Activated CD4-positive, alpha-beta T cell treated with anti-CD3 and anti-CD28 coated beads for 36 hours (primary cell): ENCODE data around the gene TUBB1. TPM values are rescaled to one million over a fixed set of nuclear protein-coding genes. Genes with fewer than 3 reads are reported as not detected.
"Not testable (repeated sequence)": the region's sequence is repeated elsewhere in the genome, so short reads cannot be mapped to it uniquely, and the experiment has no call there.

Experiments used
- ATAC-seq: fragments of 200-7000 bp; cut with Tn5 transposase; one replicate; pipeline ENCODE4 v1.10.0; 2021; ENCODE audit warnings: mild to moderate bottlenecking, moderate library complexity
- CTCF ChIA-PET: fragments of 350-600 bp; sonication (Branson Sonifier 250); formaldehyde crosslinking; loops from one replicate; lab custom pipeline; 2021; ENCODE audit warnings: antibody characterized with exemption; lab: Charles Lee
- POLR2A ChIA-PET: fragments of 350-600 bp; sonication (Branson Sonifier 250); formaldehyde crosslinking; loops from one replicate; lab custom pipeline; 2021; ENCODE audit warnings: antibody characterized with exemption, inconsistent platforms; lab: Charles Lee
- DNase-seq: peaks from one replicate; pipeline ENCODE4 v3.0.0-alpha.2; 2020
- H3K27ac Mint-ChIP-seq: one replicate; pipeline ENCODE4 v1.8.0; 2021; ENCODE audit warnings: mixed read lengths
- H3K27me3 Mint-ChIP-seq: one replicate; pipeline ENCODE4 v1.8.0; 2021; ENCODE audit warnings: mixed read lengths
- H3K36me3 Mint-ChIP-seq: one replicate; pipeline ENCODE4 v1.8.0; 2021; ENCODE audit warnings: low read depth, mixed read lengths
- H3K4me1 Mint-ChIP-seq: one replicate; pipeline ENCODE4 v1.8.0; 2021; ENCODE audit warnings: mixed read lengths
- H3K4me3 Mint-ChIP-seq: one replicate; pipeline ENCODE4 v1.8.0; 2021; ENCODE audit warnings: mild to moderate bottlenecking, moderate library complexity, mixed read lengths
- H3K9me3 Mint-ChIP-seq: one replicate; pipeline ENCODE4 v1.8.0; 2021; ENCODE audit warnings: low read depth, mixed read lengths
- intact Hi-C, 2 experiments: fragments of 100-400 bp; cut with DNase I in 1 of 2; cut with micrococcal nuclease in 1 of 2; formaldehyde crosslinking; loops; one replicate each; pipeline versions ENCODE4 v1.14.2 to v1.15.1; 2022 to 2024; cut with DNase I, micrococcal nuclease
- total RNA-seq, 2 experiments: library from RNA; stranded (reverse); gene quantifications; one replicate each; pipeline ENCODE4 v1.2.3, GENCODE V29; 2021

TUBB1 gene
- total RNA-seq, 2 experiments from 2014 or later, result not detected

- POLR2A ChIA-PET, result no interaction called here
- intact Hi-C loops, result no loop called here
- CTCF ChIA-PET, result no interaction called here
- DNase-seq (no peak), ATAC-seq (peak; percentile 6)
- H3K27me3 Mint-ChIP-seq, result no peaks in the 10 kb centered on the region
- peaks cover 33% of the 10 kb centered on the region for H3K4me1 Mint-ChIP-seq
- H3K27ac Mint-ChIP-seq, result peak overlapping the region; percentile 69
- H3K36me3 Mint-ChIP-seq, result peaks cover 12% of the 10 kb centered on the region
- peak overlapping the region; percentile 69 for H3K4me3 Mint-ChIP-seq
- no peaks in the 10 kb centered on the region for H3K9me3 Mint-ChIP-seq
These were observed 12.9 kb upstream of the TUBB1 start for GRCh38 chr20:59006167-59006863.

DNA sequence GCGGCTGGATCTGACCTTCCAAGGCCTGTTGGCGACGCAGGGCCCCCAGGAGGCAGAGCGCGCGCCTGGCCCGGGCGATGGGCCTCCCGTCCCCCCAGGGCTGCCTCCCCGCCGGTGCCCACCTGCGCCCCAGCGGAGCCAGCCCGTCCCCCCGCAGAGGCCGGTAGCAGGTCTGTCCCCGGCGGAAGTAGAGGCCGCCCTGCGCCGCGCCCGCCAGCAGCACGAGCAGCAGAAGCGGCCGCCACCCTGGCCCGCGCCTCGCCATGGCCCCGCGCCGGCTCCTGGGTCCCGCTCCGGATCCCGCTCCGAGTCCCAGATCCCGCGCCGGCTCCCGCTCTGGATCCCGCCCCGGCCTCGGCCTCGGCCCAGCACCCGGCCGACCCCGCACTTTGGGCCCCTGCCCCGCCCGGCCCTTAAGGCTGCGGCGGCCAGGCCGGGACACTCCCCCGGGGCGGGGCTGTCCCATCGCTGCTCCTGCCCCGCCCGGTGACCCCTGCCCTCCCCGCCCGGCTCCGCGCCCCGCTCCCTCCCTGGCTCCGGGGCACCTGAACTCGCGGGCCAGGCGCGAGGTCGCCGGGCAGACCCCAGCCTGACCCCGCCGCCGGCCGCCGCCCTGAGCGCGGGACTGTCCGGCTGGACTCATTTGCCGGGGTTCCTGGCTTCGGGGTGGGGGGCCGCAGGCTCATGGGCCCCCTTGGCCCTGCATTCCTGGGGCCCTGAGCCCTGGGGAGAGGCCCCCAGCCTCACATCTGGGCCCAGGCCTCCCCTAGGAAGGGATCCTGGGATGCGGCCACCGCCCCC is 12.2 kb upstream of the TUBB1 start, which contains the start of gene CTSZ:
CTSZ (minus strand) TSS at position 391 of the 801 bp plus-strand sequence; CDS start at position 265, 126 bp downstream.
- Mint-ChIP-seq H3K4me3 (peak within 1 kb of the TSS; percentile 69), H3K27me3 (no peaks in the 10 kb centered on the region), H3K27ac (peak within 1 kb of the TSS; percentile 69), H3K9me3 (no peaks in the 10 kb centered on the region), H3K36me3 (peaks cover 7% of the 10 kb centered on the region), H3K4me1 (peaks cover 34% of the 10 kb centered on the region)
- intact Hi-C loops, result loop anchor here in 1 of 2 experiments (1.0 kb wide), 2 partner anchors 25 to 26 kb away; partner anchors contain the start of genes ATP5F1E and NELFCD
- ATAC-seq (peak; percentile 68), DNase-seq (peak; percentile 70)
- ChIA-PET CTCF (no interaction called here), POLR2A (no interaction called here)

DNA sequence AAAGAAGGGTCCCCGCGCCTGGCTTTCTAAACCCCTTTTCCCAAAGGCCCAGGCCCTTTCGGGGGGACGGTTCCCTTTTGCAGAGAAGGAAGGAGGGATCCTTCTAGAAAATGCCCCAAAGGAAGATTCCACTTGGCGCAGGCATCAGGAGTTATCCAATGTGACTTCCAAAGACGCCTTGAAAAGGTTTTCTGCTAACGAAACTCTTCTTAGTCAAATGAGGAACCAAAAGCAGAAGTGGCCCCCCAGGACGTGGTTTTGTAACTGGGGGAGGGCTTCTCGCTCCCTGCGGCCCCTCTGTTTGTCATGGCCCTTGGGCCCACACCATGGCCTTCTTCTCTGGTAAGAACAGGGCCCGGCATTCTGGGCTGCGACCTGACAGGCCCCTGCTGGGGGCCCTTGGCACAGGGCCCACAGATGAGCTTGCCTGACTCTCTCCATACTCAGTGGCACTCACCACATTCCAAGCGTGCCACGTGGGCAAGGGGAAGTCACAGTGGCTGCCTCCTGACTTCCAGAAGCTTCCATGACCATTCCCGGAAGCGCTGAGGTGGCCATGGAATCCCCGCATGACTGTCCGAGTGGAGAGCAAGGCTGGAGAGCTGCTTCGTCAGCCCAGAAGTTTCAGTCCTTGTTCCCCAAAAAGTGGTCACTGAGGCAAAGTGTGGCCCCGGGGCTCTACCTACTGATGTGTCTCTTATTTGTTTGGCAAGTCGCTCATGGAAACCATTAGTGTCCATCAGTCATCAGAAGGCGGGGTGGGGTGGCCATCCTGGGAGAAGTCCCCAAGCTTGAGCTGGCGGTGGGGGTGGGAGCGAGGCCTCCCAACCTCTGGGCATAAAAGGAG is 11.3 kb upstream of the TUBB1 start:
- DNase-seq, result no peak
- H3K27ac Mint-ChIP-seq, result no peak overlapping the region
- POLR2A ChIA-PET, result interaction anchor here (1.2 to 2.0 kb wide), 2 partner anchors 13 to 24 kb away, joined by 3 to 7 read pairs; partner anchors contain the start of gene ATP5F1E

GRCh38 chr20:59008715-59009336 is 10.4 kb upstream of the TUBB1 start:
- DNase-seq (no peak), ATAC-seq (no peak)
- POLR2A ChIA-PET, result interaction anchor here (0.6 to 2.0 kb wide), 3 partner anchors 14 to 30 kb away, joined by 3 to 7 read pairs (median 5); partner anchors contain the start of gene ATP5F1E
- H3K4me1 Mint-ChIP-seq, result peaks cover 36% of the 10 kb centered on the region
- no peak overlapping the region for H3K27ac Mint-ChIP-seq
- peaks cover 6% of the 10 kb centered on the region for H3K36me3 Mint-ChIP-seq
- intact Hi-C loops, result no loop called here
- no peaks in the 10 kb centered on the region for H3K27me3 Mint-ChIP-seq
- no peaks in the 10 kb centered on the region for H3K9me3 Mint-ChIP-seq
- CTCF ChIA-PET, result interaction anchor here (0.6 to 1.4 kb wide), 3 partner anchors 25 to 377 kb away, joined by 3 read pairs; no protein-coding TSS in a partner anchor
- H3K4me3 Mint-ChIP-seq, result no peak overlapping the region

More for the DNA sequence above, 11.3 kb upstream of the TUBB1 start:
- intact Hi-C loops, result loop anchor here in 1 of 2 experiments (1.0 kb wide), 2 partner anchors 24 to 27 kb away; partner anchors contain the start of genes ATP5F1E and NELFCD
- Mint-ChIP-seq H3K36me3 (peaks cover 7% of the 10 kb centered on the region), H3K9me3 (no peaks in the 10 kb centered on the region), H3K4me1 (peaks cover 34% of the 10 kb centered on the region), H3K4me3 (peak overlapping the region; percentile 58), H3K27me3 (no peaks in the 10 kb centered on the region)
- ATAC-seq, result no peak
- CTCF ChIA-PET, result interaction anchor here (1.4 kb wide), 1 partner anchor 214 kb away, joined by 3 read pairs; no protein-coding TSS in a partner anchor

- POLR2A ChIA-PET, result interaction anchor here (0.6 kb wide), 1 partner anchor 350 kb away, joined by 4 read pairs; no protein-coding TSS in a partner anchor
- ATAC-seq (no peak), DNase-seq (no peak)
- CTCF ChIA-PET, result no interaction called here
- Mint-ChIP-seq H3K4me1 (peaks cover 30% of the 10 kb centered on the region), H3K36me3 (no peaks in the 10 kb centered on the region), H3K27ac (no peak overlapping the region), H3K4me3 (no peak overlapping the region), H3K9me3 (no peaks in the 10 kb centered on the region), H3K27me3 (no peaks in the 10 kb centered on the region)
- intact Hi-C loops, result no loop called here
These were observed 8.8 kb upstream of the TUBB1 start for GRCh38 chr20:59010321-59010994.

GRCh38 chr20:59010995-59011873 is 8.0 kb upstream of the TUBB1 start:
- no peak for ATAC-seq
- DNase-seq, result peak; percentile 16

GRCh38 chr20:59011874-59012157 is 7.4 kb upstream of the TUBB1 start:
- H3K27me3 Mint-ChIP-seq, POLR2A ChIA-PET, H3K9me3 Mint-ChIP-seq, H3K27ac Mint-ChIP-seq, DNase-seq, H3K36me3 Mint-ChIP-seq, ATAC-seq, intact Hi-C loops, H3K4me3 Mint-ChIP-seq: not testable (repeated sequence)
- peaks cover 30% of the 10 kb centered on the region for H3K4me1 Mint-ChIP-seq
- CTCF ChIA-PET, result interaction anchor here (0.7 kb wide), 1 partner anchor 57 kb away, joined by 3 read pairs; no protein-coding TSS in a partner anchor

More at GRCh38 chr20:59010995-59011873, 8.0 kb upstream of the TUBB1 start:
- ChIA-PET CTCF (interaction anchor here (0.7 kb wide), 1 partner anchor 56 kb away, joined by 3 read pairs; no protein-coding TSS in a partner anchor), POLR2A (interaction anchor here (0.6 kb wide), 1 partner anchor 351 kb away, joined by 4 read pairs; no protein-coding TSS in a partner anchor)
- Mint-ChIP-seq H3K4me3 (no peak overlapping the region), H3K27me3 (no peaks in the 10 kb centered on the region), H3K27ac (no peak overlapping the region), H3K36me3 (no peaks in the 10 kb centered on the region), H3K9me3 (no peaks in the 10 kb centered on the region), H3K4me1 (peaks cover 25% of the 10 kb centered on the region)
- intact Hi-C loops, result no loop called here

DNA sequence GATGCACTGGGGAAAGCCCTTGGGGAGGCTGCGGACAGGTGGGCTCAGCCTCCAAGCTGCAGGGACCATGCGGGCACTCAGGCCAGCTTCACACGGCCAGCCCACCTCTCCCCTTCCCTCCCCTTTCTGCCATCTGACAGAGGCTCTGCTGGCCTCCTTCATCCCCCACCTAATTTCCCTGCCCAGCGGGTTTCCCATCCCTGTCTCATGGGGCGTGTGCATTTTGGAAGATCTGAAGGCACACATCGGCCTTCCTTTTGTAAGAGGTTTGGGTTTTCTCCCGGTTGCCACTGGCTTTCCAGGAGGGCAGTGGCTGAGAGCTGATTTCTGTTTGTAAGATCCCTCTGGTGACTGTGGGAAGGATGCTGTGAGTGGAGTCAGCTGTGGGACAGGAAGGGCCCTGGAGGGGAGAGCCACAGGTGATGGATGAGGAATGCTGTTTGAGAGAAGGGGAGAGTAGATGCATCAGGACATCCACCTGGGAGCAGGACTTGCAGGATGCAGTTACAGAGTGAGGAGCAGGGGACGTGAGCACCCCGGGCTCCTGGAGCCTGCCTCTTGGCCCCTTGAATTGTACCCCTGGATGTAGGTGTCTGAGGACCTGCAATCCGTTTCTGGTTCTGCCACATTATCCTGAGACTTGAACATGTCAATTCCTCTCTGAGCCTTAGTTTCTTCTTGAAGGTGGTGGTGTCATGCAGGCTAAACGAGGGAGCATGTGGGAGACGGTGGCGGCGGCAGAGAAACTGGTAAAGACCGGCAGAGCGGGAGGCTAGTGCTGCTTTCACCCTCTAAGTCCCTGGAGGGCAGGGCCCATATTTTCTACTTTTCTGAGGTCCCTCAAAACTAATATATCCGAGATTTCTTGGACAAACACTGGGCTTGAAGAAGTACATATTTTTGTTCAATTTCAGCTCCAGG is 5.9 kb upstream of the TUBB1 start:
- H3K4me3 Mint-ChIP-seq, result no peak overlapping the region
- ChIA-PET CTCF (no interaction called here), POLR2A (no interaction called here)
- ATAC-seq (no peak), DNase-seq (peak; percentile 2)
- peak overlapping the region; percentile 73 for H3K27ac Mint-ChIP-seq
- no peaks in the 10 kb centered on the region for H3K36me3 Mint-ChIP-seq
- H3K4me1 Mint-ChIP-seq, result peaks cover 40% of the 10 kb centered on the region
- no peaks in the 10 kb centered on the region for H3K9me3 Mint-ChIP-seq
- intact Hi-C loops, result no loop called here
- no peaks in the 10 kb centered on the region for H3K27me3 Mint-ChIP-seq
